ENCODE results near the gene ANKRD13B. TPM values are rescaled to one million over a fixed set of nuclear protein-coding genes. Genes with fewer than 3 reads are reported as not detected.

The ANKRD13B gene
- total RNA-seq (2021; ENCODE audit: unreplicated experiment) = 31.4 TPM
- polyA plus RNA-seq (2012; ENCODE audit: insufficient read length) = 34.3 TPM
- Bru-seq, nascent RNA = percentile 53 among the genes with signal in this experiment
- percentile 74 among the genes with signal in this experiment for BruChase-seq, experiment 1, labeled RNA remaining after a 2-hour chase
- BruChase-seq, experiment 2, labeled RNA remaining after a 6-hour chase = percentile 87 among the genes with signal in this experiment
- long read RNA-seq, partial matches to known transcripts = 3 of 14 reads
- long read RNA-seq, other reads (novel, unspliced or antisense) = 10 of 14 reads

DNA sequence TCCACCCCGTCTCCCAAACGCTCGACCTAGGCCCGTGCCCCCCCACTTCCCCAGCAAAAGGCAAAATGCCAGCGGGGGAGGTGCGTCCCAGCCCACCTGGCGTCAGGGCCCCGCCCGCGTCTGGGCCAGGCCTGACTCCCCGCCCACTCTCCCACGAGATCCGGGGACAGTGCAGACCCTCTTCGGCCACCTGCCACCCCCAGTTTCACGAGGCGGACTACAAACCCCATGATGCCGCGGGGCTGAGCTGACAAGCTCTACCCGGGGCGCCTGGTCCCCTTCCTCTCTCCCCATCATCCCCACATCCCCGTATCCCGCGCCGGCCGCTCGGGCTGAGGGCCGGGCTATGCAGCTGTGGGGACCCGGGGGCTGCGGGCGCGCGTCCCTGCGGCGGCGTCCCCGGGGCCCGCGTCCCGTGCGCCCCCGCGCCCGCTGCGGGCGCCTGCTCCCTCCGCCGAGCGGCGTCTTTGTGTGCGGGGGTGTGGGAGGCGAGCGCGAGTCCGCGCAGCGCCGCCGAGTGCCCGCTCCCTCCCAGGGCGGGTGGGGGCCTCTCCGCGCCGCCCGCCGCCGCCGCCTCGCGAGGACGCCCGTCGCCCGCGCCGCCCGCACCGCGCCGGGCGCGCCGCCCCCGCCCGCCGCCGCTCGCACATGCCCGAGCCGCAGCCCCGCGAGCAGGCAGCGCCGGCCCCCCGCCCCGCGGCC, at the start of gene ANKRD13B:
Gene ANKRD13B (plus strand): TSS at position 283 of the 702 bp plus-strand sequence. CDS start 490 bp downstream, outside the sequence.
- Histone ChIP-seq H3K4me1 (ENCODE audit: control insufficient read depth, insufficient read depth, low read length) (peaks cover 74% of the 10 kb centered on the region), H3K27me3 (ENCODE audit: control insufficient read depth, insufficient read depth, low read length) (no peaks in the 10 kb centered on the region), H3K27ac (ENCODE audit: low read length) (peak within 1 kb of the TSS; percentile 96), H3K4me3 (ENCODE audit: low read depth in 2 of 2, low read length in 2 of 2) (peak within 1 kb of the TSS; percentile 71 to 72), H3K9me3 (ENCODE audit: control insufficient read depth, insufficient read depth, low read depth, low read length) (no peaks in the 10 kb centered on the region), H3K36me3 (ENCODE audit: control insufficient read depth, insufficient read depth, low read length) (peaks cover 5% of the 10 kb centered on the region; the same call in 1 of the 2 replicates)
- DNase-seq (ENCODE audit: low read depth, low spot score) (no peak), ATAC-seq (peak; percentile 2; the same call in 1 of the 2 replicates)
- BruUV-seq (replicated peaks) = no TSS peak
- intact Hi-C loops (cut with micrococcal nuclease; ENCODE audit: unreplicated experiment) (no loop called here), in situ Hi-C loops (cut with HindIII; ENCODE audit: low pct_unique_long_range_greater_than_20kb, low sequenced_read_pairs) (no loop called here)
- POLR2A ChIA-PET = interaction anchor here (0.6 to 1.6 kb wide), 2 partner anchors 11 to 97 kb away, joined by 8 to 15 read pairs; no protein-coding TSS in a partner anchor
- TF ChIP-seq TCF7L2 (IDR thresholded peaks at IDR 0.05; ENCODE audit: low read depth, low read length) (peak; percentile 50), POLR2AphosphoS5 (IDR thresholded peaks at IDR 0.05; ENCODE audit: low read depth, low read length) (no peak)
- CTCF ChIA-PET = interaction anchor here (1.7 to 3.0 kb wide), 3 partner anchors 12 to 223 kb away, joined by 13 to 17 read pairs (median 15); no protein-coding TSS in a partner anchor

- BruUV-seq (replicated peaks) = no TSS peak
- H3K9me3 ChIP-seq (ENCODE audit: control insufficient read depth, insufficient read depth, low read depth, low read length) = no peaks in the 10 kb centered on the region
- POLR2A ChIA-PET = no interaction called here
- in situ Hi-C loops (cut with HindIII; ENCODE audit: low pct_unique_long_range_greater_than_20kb, low sequenced_read_pairs) (no loop called here), intact Hi-C loops (cut with micrococcal nuclease; ENCODE audit: unreplicated experiment) (no loop called here)
- H3K27ac ChIP-seq (ENCODE audit: low read length) = no peak overlapping the region
- CTCF ChIA-PET = no interaction called here
- no peak for DNase-seq (ENCODE audit: low read depth, low spot score)
- H3K27me3 ChIP-seq (ENCODE audit: control insufficient read depth, insufficient read depth, low read length) = no peaks in the 10 kb centered on the region
- no peaks in the 10 kb centered on the region; the same call in 1 of the 2 replicates for H3K4me1 ChIP-seq (ENCODE audit: control insufficient read depth, insufficient read depth, low read length)
- peaks cover 30% of the 10 kb centered on the region for H3K36me3 ChIP-seq (ENCODE audit: control insufficient read depth, insufficient read depth, low read length)
- no peak for ATAC-seq
- H3K4me3 ChIP-seq (ENCODE audit: low read depth in 2 of 2, low read length in 2 of 2) = no peak overlapping the region
- TF ChIP-seq CTCF (IDR thresholded peaks at IDR 0.05) (no peak), POLR2AphosphoS5 (IDR thresholded peaks at IDR 0.05; ENCODE audit: low read depth, low read length) (no peak), REST (IDR thresholded peaks at IDR 0.05; ENCODE audit: insufficient read depth in 1 of 2, low read depth in 2 of 2, low read length in 1 of 2) (no peak), TCF7L2 (IDR thresholded peaks at IDR 0.05; ENCODE audit: low read depth, low read length) (no peak), SIN3A (IDR thresholded peaks at IDR 0.05; ENCODE audit: borderline replicate concordance, insufficient read depth, low read depth, low read length) (no peak)
Observed at GRCh38 chr17:29544066-29544465, 48.9 kb upstream of the ANKRD13B start.
